GM23248 (cell line): ENCODE measurements around the gene TMEM115. TPM values are rescaled to one million over a fixed set of nuclear protein-coding genes. Genes with fewer than 3 reads are reported as not detected.

ENCODE experiments used
- DNase-seq: peaks from one replicate; pipeline ENCODE4 v3.0.0-alpha.2; 2015
- H2AFZ ChIP-seq: fragments of 200-600 bp; sonication (generic); 2 replicates; pipeline ENCODE4 v1.6.1; 2016; ENCODE audit warnings: antibody characterized with exemption
- H3F3A ChIP-seq: fragments of 200-600 bp; sonication (generic); 2 replicates; pipeline ENCODE4 v1.6.1; 2016; ENCODE audit warnings: mild to moderate bottlenecking, antibody characterized with exemption, mixed run types; ENCODE audit not compliant: insufficient read depth
- H3K27ac ChIP-seq: fragments of 200-600 bp; sonication (generic); 2 replicates; pipeline ENCODE4 v1.5.1; 2016; ENCODE audit warnings: mild to moderate bottlenecking
- H3K27me3 ChIP-seq: fragments of 200-600 bp; sonication (generic); replicated peaks from 2 replicates; pipeline ENCODE4 v1.6.1; 2016; ENCODE audit warnings: mild to moderate bottlenecking; ENCODE audit not compliant: insufficient read depth
- H3K36me3 ChIP-seq: fragments of 200-600 bp; sonication (generic); 2 replicates; pipeline ENCODE4 v1.6.1; 2016; ENCODE audit warnings: low read depth, mild to moderate bottlenecking
- H3K4me1 ChIP-seq: fragments of 200-600 bp; sonication (generic); 2 replicates; pipeline ENCODE4 v1.6.1; 2016; ENCODE audit warnings: mild to moderate bottlenecking; ENCODE audit not compliant: insufficient read depth
- H3K4me2 ChIP-seq: fragments of 200-600 bp; sonication (generic); one replicate; pipeline ENCODE4 v1.6.1; 2016; ENCODE audit warnings: mild to moderate bottlenecking; ENCODE audit not compliant: unreplicated experiment
- H3K4me3 ChIP-seq: fragments of 200-600 bp; sonication (generic); 2 replicates; pipeline ENCODE4 v1.5.1; 2016; ENCODE audit warnings: mild to moderate bottlenecking
- H3K79me2 ChIP-seq: fragments of 200-600 bp; sonication (generic); 2 replicates; pipeline ENCODE4 v1.6.1; 2016; ENCODE audit warnings: mild to moderate bottlenecking; ENCODE audit not compliant: insufficient read depth
- H3K9ac ChIP-seq: fragments of 200-600 bp; sonication (generic); 2 replicates; pipeline ENCODE4 v1.6.1; 2016; ENCODE audit warnings: mild to moderate bottlenecking
- H3K9me2 ChIP-seq: fragments of 200-600 bp; sonication (generic); 2 replicates; pipeline ENCODE4 v1.6.1; 2016; ENCODE audit warnings: mixed run types, mild to moderate bottlenecking, moderate library complexity; ENCODE audit not compliant: insufficient read depth
- H3K9me3 ChIP-seq: fragments of 200-600 bp; sonication (generic); one replicate; pipeline ENCODE4 v1.6.1; 2017; ENCODE audit warnings: low read depth
- H4K20me1 ChIP-seq: fragments of 200-600 bp; sonication (generic); 2 replicates; pipeline ENCODE4 v1.6.0; 2016; ENCODE audit not compliant: insufficient read depth
- EZH2 ChIP-seq: fragments of 200-600 bp; sonication (generic); IDR thresholded peaks from 2 replicates; pipeline ENCODE4 v1.6.1; 2018; ENCODE audit warnings: antibody characterized with exemption, mild to moderate bottlenecking; ENCODE audit not compliant: insufficient read depth, poor library complexity, severe bottlenecking
- EZH2phosphoT487 ChIP-seq: fragments of 200-600 bp; sonication (generic); IDR thresholded peaks from 2 replicates; pipeline ENCODE4 v1.6.1; 2018; ENCODE audit warnings: antibody characterized with exemption, moderate library complexity, mild to moderate bottlenecking, low read depth; ENCODE audit not compliant: insufficient read depth
- WGBS, 2 experiments: methylation state at CpG; one replicate each; pipeline ENCODE4 v1.1.6; 2015 to 2017; ENCODE audit warnings: low lambda C conversion rate in 2 of 2, low coverage in 1 of 2; ENCODE audit errors: missing lambda C conversion rate in 2 of 2; 5-methylcytosine and 5-hydroxymethylcytosine counted together
- in situ Hi-C: fragments of 300-500 bp; cut with MboI; formaldehyde crosslinking; loops from 2 replicates; pipeline ENCODE4 v1.15.0; 2020
- polyA plus RNA-seq: library from polyadenylated mRNA; unstranded; fragments of >200 nt; fragmentation: Nextera tagmentation; extraction: Ambion mirVana; gene quantifications from 2 replicates; pipeline ENCODE4 v1.2.1, GENCODE V29; 2016
- total RNA-seq: library from RNA; depleted of rRNA; stranded (reverse); fragments of >200 nt; shearing (Covaris generic); gene quantifications from 2 replicates; pipeline ENCODE4 v1.2.3, GENCODE V29; 2014

TMEM115 gene
- total and polyA plus RNA-seq, 2 experiments from 2014 or later, result 73.1 to 95.4 TPM

- in situ Hi-C loops, result no loop called here
- DNase-seq, result peak; percentile 96
- TF ChIP-seq EZH2phosphoT487, result no peak
- no peak for TF ChIP-seq EZH2
- H3K9me2 ChIP-seq, result no peaks in the 10 kb centered on the region
- peak overlapping the region; percentile 91 for H3K4me2 ChIP-seq
- H4K20me1 ChIP-seq, result no peaks in the 10 kb centered on the region
- H3K9ac ChIP-seq, result peak overlapping the region; percentile 96
- H3F3A ChIP-seq, result no peaks in the 10 kb centered on the region
- H3K27ac ChIP-seq, result peak overlapping the region; percentile 90
- peaks cover 31% of the 10 kb centered on the region for H3K79me2 ChIP-seq
- peaks cover 11% of the 10 kb centered on the region; the same call in 1 of the 2 replicates for H3K4me1 ChIP-seq
- H3K36me3 ChIP-seq, result no peaks in the 10 kb centered on the region
- H2AFZ ChIP-seq, result peak overlapping the region; percentile 93
- peak overlapping the region; percentile 91 for H3K4me3 ChIP-seq
- no peaks in the 10 kb centered on the region for H3K9me3 ChIP-seq
- H3K27me3 ChIP-seq, result no peaks in the 10 kb centered on the region
- WGBS, 2 experiments, result 1 to 2% methylated on average over 40 to 51 of the region's 59 CpGs
These were observed 37.8 kb downstream of the TMEM115 start for GRCh38 chr3:50321336-50322114.

GRCh38 chr3:50320853-50321335, 38.4 kb downstream of the TMEM115 start:
- peaks cover 11% of the 10 kb centered on the region; the same call in 1 of the 2 replicates for H3K4me1 ChIP-seq
- in situ Hi-C loops, result no loop called here
- 1 to 2% methylated on average over 12 to 45 of the region's 45 CpGs for WGBS, 2 experiments
- no peaks in the 10 kb centered on the region for H4K20me1 ChIP-seq
- H3K27me3 ChIP-seq, result no peaks in the 10 kb centered on the region
- DNase-seq, result peak; percentile 84
- H3K9me2 ChIP-seq, result no peaks in the 10 kb centered on the region
- peaks cover 27% of the 10 kb centered on the region for H3K79me2 ChIP-seq
- no peaks in the 10 kb centered on the region for H3F3A ChIP-seq
- H3K9ac ChIP-seq, result peak overlapping the region; percentile 96
- peak overlapping the region; percentile 91 for H3K4me3 ChIP-seq
- H2AFZ ChIP-seq, result peak overlapping the region; percentile 93
- H3K9me3 ChIP-seq, result no peaks in the 10 kb centered on the region
- no peak for TF ChIP-seq EZH2
- TF ChIP-seq EZH2phosphoT487, result no peak
- H3K4me2 ChIP-seq, result peak overlapping the region; percentile 91
- H3K27ac ChIP-seq, result peak overlapping the region; percentile 90
- H3K36me3 ChIP-seq, result no peaks in the 10 kb centered on the region

DNA sequence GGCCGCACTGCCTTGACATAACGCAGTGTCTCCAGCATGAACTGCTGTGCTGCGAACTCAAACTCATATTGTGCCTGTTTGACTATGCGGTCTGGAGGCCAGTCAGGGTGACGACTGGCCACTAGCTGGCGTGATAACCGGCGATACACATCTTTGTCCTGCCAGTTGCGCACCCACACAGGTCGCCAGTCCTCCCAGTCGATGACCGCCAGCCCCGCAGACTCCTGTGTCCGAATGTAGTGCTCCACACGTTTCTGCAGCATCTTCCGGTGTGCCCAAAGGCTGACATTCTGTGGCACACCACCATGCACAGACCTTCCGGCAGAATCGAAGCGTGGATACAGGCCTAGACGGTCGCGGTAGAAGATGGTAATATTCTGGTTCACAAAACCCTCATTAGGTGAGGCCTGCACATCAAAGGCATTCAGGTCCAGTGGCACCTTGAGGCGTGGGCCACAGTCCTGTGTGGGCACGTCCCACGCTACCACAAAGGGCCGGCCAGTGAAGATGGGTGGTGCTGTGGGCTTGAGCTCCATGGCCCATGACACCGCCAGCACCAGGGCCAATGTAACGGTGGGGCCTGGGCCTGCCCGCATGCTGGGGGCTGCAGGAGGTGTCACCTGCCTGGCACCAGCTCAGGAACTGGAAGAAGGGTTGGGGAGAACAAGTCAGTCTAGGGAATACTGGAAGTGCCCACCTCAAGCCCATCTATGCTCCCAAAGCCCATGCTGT, 39.3 kb downstream of the TMEM115 start:
- TF ChIP-seq EZH2, result no peak
- no peak for TF ChIP-seq EZH2phosphoT487
- no peaks in the 10 kb centered on the region for H4K20me1 ChIP-seq
- WGBS, 2 experiments, result 85 to 87% methylated on average over 29 of the region's 29 CpGs
- H3K9me2 ChIP-seq, result no peaks in the 10 kb centered on the region
- no peak for DNase-seq
- in situ Hi-C loops, result no loop called here
- H3K27ac ChIP-seq, result no peak overlapping the region
- H3K79me2 ChIP-seq, result peaks cover 27% of the 10 kb centered on the region
- H3K4me2 ChIP-seq, result peak overlapping the region; percentile 91
- H3K9ac ChIP-seq, result peak overlapping the region; percentile 96
- no peaks in the 10 kb centered on the region for H3F3A ChIP-seq
- H3K4me1 ChIP-seq, result peaks cover 11% of the 10 kb centered on the region; the same call in 1 of the 2 replicates
- peak overlapping the region; percentile 91 for H3K4me3 ChIP-seq
- no peak overlapping the region; the same call in 1 of the 2 replicates for H2AFZ ChIP-seq
- no peaks in the 10 kb centered on the region for H3K27me3 ChIP-seq
- H3K36me3 ChIP-seq, result no peaks in the 10 kb centered on the region
- H3K9me3 ChIP-seq, result no peaks in the 10 kb centered on the region

- Histone ChIP-seq H3K79me2 (peaks cover 27% of the 10 kb centered on the region), H2AFZ (no peak overlapping the region), H3K9me2 (no peaks in the 10 kb centered on the region), H3K4me2 (no peak overlapping the region), H4K20me1 (no peaks in the 10 kb centered on the region), H3K36me3 (no peaks in the 10 kb centered on the region), H3K4me1 (peaks cover 11% of the 10 kb centered on the region; the same call in 1 of the 2 replicates), H3K27me3 (no peaks in the 10 kb centered on the region), H3K9ac (peak overlapping the region; percentile 3; the same call in 1 of the 2 replicates), H3K4me3 (no peak overlapping the region), H3F3A (peaks cover 2% of the 10 kb centered on the region; the same call in 1 of the 2 replicates), H3K9me3 (no peaks in the 10 kb centered on the region), H3K27ac (no peak overlapping the region)
- in situ Hi-C loops, result no loop called here
- 89 to 90% methylated on average over 16 of the region's 16 CpGs for WGBS, 2 experiments
- no peak for DNase-seq
- no peak for TF ChIP-seq EZH2phosphoT487
- TF ChIP-seq EZH2, result no peak
These were observed 40.0 kb downstream of the TMEM115 start for GRCh38 chr3:50319181-50319893.
